HG03064 (cell line): ENCODE data around the gene ITPR3.

ENCODE experiments used
- ATAC-seq: cut with Tn5 transposase; IDR thresholded peaks from one replicate; pipeline ENCODE4 v1.9.1; 2021; ENCODE audit warnings: low read depth; ENCODE audit not compliant: unreplicated experiment

ITPR3 gene

DNA sequence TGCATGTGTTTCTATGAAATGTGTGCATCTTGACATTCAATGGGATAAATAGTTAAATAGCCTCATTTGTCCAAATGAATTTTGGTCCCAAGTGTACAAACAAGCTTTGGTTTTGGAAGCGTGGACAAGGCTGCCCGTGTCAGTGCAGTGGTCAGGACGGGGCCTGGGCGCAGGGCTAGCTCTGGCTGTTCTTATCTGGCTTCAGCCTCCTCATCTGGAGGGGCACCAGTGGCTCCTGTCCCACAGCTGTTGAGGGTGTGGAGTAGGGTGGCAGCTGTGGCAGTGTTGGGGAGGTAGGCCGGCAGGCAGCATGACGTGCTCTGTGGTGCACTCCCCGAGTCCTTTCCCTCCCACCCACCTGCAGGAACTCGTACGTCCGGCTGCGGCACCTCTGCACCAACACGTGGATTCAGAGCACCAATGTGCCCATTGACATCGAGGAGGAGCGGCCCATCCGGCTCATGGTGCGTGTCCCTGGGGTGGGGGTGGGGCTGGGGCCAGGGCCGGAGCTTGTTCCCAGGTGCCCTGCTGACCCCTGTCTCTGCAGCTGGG, 43.5 kb downstream of the ITPR3 start:
- no peak for ATAC-seq

DNA sequence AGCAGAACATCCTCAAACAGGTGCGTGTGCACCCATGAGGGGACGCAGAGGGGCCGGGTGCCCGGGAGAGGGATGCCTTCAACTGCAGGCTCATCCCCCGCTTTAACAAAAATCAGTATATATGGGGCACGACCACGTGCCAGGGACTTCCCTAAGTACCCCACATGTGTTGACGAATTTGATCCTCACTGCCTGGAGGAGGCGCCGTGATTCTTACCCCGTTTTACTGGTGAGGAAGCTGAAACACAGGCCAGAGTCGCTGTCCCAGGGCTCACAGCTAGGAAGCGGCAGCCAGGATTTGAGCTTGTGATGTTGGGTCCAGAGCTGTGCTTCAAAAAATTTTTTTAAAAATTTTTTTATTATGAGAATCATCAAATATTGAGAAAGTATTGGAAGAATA, 44.8 kb downstream of the ITPR3 start:
- ATAC-seq: no peak

DNA sequence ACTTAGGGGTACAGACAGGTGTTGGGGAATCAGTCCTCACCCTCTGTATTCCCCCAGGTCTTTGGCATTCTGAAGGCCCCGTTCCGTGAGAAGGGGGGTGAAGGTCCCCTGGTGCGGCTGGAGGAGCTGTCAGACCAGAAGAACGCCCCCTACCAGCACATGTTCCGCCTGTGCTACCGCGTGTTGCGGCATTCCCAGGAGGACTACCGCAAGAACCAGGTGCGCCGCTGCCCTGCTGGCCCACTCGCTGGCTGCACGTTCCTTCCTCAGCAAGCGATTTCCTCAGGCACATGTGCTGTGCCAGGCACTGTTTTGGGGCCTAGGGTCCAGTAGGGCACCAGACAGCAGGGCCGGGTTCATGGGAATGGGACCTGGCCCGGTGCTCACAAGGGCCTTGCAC, 46.0 kb downstream of the ITPR3 start:
- no peak for ATAC-seq

DNA sequence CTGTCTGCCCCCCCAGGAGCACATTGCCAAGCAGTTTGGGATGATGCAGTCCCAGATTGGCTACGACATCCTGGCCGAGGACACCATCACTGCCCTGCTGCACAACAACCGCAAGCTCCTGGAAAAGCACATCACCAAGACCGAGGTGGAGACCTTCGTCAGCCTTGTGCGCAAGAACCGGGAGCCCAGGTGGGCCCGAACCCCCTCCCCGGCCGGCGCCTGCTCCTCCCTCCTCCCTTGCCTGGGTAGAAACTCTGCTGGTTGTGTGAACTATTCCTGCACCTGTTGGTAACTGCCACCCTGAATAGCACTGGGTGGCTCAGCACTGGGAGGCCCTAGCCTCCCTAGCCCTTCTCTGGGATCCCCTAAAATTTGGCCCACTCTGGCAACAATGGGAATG, 46.7 kb downstream of the ITPR3 start:
- ATAC-seq: no peak

DNA sequence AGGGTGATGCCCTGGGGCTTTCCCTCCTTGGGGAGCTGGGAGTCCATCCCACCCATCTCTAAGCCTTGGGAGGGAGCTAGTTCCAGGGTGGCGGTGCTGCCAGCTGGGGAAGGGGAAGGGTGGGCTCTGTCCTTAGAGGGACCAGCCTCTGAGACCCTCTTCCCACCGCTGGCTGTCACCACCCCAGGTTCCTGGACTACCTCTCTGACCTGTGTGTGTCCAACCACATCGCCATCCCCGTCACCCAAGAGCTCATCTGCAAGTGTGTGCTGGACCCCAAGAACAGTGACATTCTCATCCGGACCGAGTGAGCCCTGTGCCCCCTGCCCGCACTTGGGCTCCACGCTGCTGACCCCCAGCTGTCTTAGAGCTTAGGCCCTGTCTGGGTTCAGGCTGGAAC, 47.2 kb downstream of the ITPR3 start:
- ATAC-seq: no peak

DNA sequence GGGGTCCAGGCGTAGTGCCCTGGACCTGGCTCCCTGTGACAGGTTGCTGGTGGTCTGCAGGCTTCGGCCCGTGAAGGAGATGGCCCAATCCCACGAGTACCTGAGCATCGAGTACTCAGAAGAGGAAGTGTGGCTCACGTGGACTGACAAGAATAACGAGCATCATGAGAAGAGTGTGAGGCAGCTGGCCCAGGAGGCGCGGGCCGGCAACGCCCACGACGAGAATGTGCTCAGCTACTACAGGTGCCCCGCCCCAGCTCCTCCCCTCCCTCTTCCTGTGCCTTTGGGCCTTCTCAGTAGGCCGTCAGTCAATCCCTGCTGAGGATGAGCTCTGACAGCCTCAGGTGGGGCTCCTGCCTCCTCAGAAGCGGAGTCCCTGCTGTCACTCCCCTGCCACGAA, 47.8 kb downstream of the ITPR3 start:
- no peak for ATAC-seq

DNA sequence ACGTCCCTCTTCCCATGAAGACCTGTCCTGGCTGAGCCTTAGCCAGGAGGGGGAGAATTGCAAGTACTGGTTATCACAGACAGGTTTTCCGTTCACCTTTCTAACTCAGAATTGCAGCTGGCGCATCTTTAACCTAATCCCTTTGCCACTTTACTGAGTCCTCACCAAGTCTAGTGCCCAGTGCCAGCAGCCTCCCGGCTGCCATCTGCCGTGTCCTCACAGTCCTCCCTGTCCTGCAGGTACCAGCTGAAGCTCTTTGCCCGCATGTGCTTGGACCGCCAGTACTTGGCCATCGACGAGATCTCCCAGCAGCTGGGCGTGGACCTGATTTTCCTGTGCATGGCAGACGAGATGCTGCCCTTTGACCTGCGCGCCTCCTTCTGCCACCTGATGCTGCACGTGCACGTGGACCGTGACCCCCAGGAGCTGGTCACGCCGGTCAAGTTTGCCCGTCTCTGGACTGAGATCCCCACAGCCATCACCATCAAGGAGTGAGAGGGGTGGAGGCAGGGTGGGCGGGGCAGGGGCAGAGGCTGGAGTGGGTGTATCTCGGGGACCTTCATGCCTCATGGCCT, 49.1 kb downstream of the ITPR3 start:
- no peak for ATAC-seq

DNA sequence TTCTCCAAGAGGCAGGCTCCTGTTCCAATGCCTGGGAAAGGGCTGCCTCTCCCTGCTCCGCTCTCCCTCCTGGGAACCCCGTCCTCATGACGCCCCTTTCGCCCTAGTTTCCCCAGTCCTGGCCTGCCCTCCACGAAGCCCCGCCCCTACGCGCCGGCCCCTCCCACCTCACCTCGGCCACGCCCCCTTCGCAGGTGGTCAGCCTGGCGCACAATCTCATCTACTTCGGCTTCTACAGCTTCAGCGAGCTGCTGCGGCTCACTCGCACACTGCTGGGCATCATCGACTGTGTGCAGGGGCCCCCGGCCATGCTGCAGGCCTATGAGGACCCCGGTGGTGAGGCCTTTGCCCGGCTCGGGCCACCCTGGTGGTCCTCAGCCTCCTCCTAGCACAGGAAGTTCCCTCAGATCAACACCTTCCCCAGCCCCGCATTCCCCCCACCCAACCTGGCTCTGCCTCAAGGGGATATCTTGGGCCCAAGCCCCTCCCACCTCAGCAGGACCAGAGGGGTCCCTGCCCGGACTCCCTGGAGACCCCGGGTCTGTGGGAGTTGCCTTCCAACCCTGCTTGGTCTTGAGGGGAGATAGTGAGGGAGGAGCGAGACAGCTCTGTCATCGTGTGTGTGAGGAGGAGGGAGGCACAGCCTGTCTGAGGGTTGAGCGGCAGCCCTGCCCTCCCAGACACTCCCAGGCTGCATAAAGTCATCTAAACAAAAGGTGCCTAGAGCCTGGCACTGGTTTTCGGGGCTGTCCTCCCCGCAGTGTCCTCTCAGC, 50.0 kb downstream of the ITPR3 start:
- ATAC-seq: no peak

DNA sequence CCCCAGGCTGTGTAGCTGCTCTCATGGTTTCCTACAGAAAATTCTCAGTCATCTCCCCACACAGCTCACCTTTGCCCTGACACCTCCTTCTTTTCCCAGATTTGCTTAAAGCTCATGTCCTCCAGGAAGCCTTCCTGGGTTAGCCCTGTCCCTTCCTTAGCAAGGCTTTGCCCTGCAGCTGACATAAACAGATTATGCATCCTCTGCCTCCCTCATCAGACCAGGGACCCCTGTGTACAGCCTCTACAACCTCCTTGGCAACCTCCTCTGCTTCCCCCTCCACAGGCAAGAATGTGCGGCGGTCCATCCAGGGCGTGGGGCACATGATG, 50.6 kb downstream of the ITPR3 start:
- no peak for ATAC-seq

DNA sequence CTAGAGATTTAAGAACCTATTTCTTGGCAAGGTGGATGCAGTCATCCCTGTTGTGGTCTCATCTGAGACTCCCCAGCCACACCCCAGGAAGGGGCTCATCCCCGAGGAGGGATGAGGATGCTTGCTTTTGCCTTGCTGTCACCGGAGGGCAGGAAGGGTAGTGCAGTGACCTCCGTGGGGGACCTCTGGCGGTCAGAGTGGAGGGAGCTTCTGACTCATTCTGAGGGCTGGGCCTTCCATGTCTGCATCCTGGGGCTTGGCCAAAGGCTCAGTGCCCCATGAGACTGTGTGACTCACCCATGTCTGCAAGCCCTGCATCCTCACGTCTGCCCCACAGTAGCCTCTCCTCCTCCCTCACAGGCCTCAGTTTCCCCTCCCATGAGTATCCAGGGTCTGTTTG, 51.7 kb downstream of the ITPR3 start:
- no peak for ATAC-seq

DNA sequence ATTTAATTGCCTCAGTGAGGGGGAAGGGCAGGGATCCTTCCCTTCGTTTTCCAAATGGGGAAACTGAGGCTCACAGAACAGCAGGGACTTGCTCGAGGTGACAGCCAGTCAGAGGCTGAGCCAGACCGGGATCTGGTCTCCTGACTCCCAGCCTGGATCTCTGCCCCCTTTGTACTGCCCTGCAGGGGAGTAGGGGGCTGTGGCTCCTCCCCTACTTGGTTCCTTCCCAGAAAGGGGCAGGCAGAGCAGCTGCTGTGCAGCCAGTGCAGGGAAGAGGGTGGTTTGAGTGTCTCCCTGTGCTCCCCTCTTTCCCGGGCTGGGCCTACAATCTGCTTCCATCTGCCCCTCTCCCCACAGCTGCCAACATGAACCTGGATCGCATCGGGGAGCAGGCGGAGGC, 52.7 kb downstream of the ITPR3 start:
- ATAC-seq: no peak

DNA sequence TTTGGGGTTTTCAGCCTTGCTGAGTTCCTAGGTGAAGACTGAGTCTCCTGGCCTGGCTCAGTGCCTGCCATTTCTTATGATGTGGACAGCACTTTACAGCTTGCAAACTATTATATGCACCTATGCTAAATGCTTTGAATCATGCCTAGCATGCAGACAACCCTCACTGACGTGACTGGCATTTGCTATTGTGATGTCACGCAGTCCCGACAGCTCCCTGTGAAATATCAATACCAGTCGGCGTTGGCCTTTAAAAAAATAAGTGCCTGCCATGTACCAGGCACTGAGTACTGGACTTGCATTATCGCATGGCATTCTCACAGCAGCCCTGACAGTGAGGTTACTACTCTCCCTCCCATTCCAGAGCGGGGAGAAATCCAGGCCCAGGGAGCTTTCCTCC, 54.8 kb downstream of the ITPR3 start:
- no peak for ATAC-seq

DNA sequence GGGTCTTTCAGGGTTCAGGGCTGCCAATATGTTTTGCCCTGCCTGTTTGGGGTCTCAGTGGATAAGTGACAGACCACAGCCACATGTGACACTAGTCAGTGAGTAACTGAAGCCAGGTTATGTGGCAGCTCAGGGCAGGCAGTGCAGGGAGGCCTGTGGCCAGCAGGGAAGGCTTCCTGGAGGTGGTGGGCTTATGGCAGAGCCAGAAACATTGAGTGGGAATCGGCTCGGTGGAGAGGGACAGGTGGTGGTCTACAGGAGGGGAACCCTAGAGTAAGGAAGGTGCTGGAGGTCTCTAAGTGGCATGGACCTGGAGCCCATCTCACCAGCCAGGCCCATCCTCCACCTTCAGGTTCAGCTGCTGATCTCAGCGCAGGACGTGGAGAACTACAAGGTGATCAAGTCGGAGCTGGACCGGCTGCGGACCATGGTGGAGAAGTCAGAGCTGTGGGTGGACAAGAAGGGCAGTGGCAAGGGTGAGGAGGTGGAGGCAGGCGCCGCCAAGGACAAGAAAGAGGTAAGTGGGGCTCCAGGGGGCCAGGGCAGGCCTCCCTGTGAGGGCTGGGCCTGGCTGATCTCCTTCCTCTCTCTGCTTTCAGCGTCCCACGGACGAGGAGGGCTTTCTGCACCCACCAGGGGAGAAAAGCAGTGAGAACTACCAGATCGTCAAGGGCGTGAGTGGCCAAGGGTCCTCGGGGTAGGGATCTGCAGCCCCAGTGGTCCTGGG, 55.5 kb downstream of the ITPR3 start:
- ATAC-seq: no peak

DNA sequence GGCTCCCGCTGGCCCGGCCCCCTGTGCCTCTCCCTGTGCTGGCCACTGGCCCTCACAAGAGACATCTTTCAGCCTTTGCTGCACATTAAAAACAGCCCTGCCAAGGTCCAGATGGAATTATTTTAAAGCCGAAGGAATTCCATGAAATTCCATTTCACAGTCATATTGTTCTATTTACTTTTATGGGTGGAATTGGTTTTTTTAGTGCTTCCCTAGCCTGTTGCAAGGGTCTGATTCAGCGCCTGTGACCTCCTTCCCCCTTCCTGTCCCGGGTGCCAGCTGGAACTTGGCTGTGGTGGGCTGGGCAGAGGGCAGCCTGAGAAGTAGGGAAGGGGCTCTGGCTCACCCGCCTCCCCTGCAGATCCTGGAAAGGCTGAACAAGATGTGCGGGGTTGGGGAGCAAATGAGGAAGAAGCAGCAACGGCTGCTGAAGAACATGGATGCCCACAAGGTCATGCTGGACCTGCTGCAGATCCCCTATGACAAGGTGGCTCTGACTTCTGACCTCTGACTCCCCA, 56.1 kb downstream of the ITPR3 start:
- no peak for ATAC-seq

DNA sequence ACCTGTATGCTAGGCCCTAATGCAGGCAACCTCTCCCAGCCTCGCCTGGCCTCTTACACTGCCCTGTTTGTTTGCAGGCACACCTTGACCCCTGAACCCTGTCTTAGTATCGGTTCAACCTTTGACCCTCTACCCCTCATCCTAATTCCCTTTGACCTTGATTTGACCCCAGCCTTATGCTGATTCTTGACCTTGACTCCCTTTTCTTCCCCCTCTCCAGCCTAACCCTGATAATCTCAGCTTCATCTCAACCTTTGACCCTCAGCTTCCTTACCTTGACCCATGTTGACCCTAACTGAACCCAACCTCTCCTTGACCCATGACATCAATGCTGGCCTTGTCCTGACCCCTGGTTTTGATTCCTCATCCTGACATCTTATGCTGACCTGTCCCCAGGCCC, 56.6 kb downstream of the ITPR3 start:
- ATAC-seq: no peak

DNA sequence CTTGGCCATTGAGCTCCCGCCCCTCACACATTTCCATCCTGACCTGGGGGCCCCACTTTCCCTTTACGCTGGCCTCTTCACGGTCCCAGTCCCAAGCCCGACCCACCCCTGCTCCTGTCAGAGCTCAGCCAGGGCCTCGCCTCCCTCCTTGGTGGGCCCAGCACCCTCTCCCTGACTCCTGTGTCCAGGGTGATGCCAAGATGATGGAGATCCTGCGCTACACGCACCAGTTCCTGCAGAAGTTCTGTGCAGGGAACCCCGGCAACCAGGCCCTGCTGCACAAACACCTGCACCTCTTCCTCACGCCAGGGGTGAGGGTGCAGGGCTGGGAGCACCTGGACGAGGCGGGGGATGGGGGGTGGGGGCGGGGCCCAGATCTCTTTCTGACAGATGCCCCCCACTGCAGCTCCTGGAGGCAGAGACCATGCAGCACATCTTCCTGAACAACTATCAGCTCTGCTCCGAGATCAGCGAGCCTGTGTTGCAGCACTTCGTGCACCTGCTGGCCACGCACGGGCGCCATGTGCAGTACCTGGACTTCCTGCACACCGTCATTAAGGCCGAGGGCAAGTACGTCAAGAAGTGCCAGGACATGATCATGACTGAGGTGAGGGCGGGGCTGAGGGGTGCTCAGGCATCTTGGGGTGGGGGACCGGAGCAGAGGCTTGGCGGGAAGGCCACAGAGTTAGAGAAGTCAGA, 57.3 kb downstream of the ITPR3 start:
- no peak for ATAC-seq

DNA sequence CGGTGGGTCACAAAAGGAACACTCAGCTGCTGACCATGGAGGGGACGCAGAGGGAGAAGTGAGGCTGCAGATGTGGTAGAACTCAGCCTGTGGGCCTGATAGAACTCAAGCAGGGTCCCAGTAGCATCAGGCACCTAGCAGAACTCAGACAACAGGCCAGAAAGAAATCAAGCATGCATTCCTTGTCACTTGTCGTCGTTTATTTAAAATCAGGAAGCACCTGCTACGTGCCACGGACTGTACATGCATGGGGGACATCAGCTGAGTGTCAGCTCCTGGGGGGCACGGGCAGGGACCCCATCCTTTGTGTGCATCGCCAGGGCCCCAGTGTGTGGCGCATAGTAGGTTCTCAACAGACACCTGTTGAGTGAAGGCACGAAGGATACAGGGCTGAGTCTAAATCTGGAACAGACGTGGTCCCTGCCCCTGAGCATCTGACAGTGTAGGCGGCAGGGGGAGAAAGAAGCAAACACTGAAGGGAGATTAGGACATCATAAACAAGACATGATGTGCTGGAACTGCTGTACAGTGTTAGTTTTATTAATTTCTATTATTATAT, 57.9 kb downstream of the ITPR3 start:
- ATAC-seq: no peak

DNA sequence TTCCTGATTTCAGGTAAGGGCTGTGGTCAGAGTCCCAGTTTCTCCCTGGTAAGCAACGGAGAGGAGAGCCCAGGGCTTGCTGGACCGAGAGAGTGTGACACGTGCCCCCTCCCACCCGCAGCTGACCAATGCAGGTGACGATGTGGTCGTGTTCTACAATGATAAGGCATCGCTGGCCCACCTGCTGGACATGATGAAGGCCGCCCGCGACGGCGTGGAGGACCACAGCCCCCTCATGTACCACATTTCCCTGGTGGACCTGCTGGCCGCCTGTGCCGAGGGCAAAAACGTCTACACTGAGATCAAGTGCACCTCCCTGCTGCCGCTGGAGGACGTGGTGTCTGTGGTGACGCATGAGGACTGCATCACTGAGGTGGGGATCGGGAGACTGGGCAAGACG, 58.6 kb downstream of the ITPR3 start:
- ATAC-seq: no peak

DNA sequence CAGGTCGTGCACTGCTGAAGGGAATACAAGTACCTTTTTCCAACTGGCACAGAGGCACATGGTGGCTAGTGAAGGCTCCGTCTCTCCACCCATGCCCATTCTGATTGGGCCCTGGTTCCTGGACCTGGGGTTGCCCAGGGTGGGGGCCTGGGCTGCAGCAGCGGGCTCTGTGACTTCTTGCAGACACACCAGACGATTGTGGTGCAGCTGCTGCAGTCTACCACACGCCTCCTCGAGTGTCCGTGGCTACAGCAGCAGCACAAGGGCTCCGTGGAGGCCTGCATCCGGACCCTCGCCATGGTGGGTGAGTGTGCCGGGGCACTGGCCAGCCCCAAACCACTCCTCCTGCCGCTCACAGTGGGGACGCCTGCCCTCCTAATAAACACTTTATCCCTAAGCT, 61.2 kb downstream of the ITPR3 start:
- no peak for ATAC-seq

DNA sequence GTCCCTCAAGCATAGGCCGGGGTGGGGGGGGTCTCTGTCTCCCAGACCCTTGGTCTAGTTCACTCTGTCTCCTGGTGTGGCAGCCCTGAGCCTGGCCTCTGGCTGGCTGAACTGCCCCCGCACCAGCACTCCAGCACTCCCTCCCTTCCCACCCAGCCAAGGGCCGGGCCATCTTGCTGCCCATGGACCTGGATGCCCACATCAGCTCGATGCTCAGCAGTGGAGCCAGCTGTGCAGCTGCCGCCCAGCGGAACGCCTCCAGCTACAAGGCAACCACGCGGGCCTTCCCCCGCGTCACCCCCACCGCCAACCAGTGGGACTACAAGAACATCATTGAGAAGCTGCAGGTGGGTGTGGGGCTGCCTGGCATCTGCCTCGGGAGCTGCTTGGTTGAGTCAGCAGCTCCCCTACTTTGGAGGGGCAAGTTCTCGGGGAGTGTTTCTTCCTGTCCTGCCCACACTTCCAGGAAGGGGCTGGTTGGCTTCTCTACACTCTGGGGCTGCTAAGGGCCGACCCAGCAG, 62.0 kb downstream of the ITPR3 start:
- ATAC-seq: no peak
